ENCODE measurements around the gene MS4A6A.
"Not testable (repeated sequence)": the region's sequence is repeated elsewhere in the genome, so short reads cannot be mapped to it uniquely, and the experiment has no call there.

MS4A6A gene

GRCh38 chr11:60182541-60183330 lies at the start of gene MS4A6A:
Gene MS4A6A, minus strand, starts transcription at chr11:60183083. Its CDS starts 1,356 bp downstream, at chr11:60181727.
- peak within 1 kb of the TSS in 3 of 7 experiments; percentile 4 to 18 (median 13) for H3K4me3 ChIP-seq
- peak within 1 kb of the TSS in 14 of 21 experiments; percentile 3 to 79 (median 62) for H3K27ac ChIP-seq

- no peak overlapping the region for H3K4me3 ChIP-seq
- H3K27ac ChIP-seq, result no peak overlapping the region
These were observed 47.8 kb upstream of the MS4A6A start for GRCh38 chr11:60230681-60231080.

- H3K4me3 ChIP-seq, result no peak overlapping the region
- H3K27ac ChIP-seq, result no peak overlapping the region
These were observed 39.3 kb upstream of the MS4A6A start for GRCh38 chr11:60222141-60222540.

- no peak overlapping the region for H3K27ac ChIP-seq
- H3K4me3 ChIP-seq, result no peak overlapping the region
These were observed 38.8 kb upstream of the MS4A6A start for GRCh38 chr11:60221692-60222091.

- H3K27ac ChIP-seq, result no peak overlapping the region
- no peak overlapping the region for H3K4me3 ChIP-seq
These were observed 38.3 kb upstream of the MS4A6A start for GRCh38 chr11:60221181-60221580.

- Histone ChIP-seq H3K4me3 (no peak overlapping the region), H3K27ac (no peak overlapping the region)
These were observed 31.5 kb upstream of the MS4A6A start for GRCh38 chr11:60214386-60214785.

- H3K4me3 ChIP-seq, result no peak overlapping the region
These were observed 28.3 kb upstream of the MS4A6A start for GRCh38 chr11:60211206-60211605.

GRCh38 chr11:60209977-60210376 lies 27.1 kb upstream of the MS4A6A start:
- Histone ChIP-seq H3K4me3 (no peak overlapping the region), H3K27ac (no peak overlapping the region)

More at GRCh38 chr11:60211206-60211605, 28.3 kb upstream of the MS4A6A start:
- no peak overlapping the region for H3K27ac ChIP-seq

- H3K4me3 ChIP-seq, result no peak overlapping the region
- no peak overlapping the region for H3K27ac ChIP-seq
These were observed 26.1 kb upstream of the MS4A6A start for GRCh38 chr11:60208951-60209350.

- H3K4me3 ChIP-seq, result no peak overlapping the region
- H3K27ac ChIP-seq, result no peak overlapping the region
These were observed 25.4 kb upstream of the MS4A6A start for GRCh38 chr11:60208146-60208895.

GRCh38 chr11:60206616-60207015 lies 23.7 kb upstream of the MS4A6A start:
- no peak overlapping the region for H3K27ac ChIP-seq
- H3K4me3 ChIP-seq, result no peak overlapping the region

GRCh38 chr11:60204922-60205321 lies 22.0 kb upstream of the MS4A6A start:
- Histone ChIP-seq H3K4me3 (no peak overlapping the region), H3K27ac (no peak overlapping the region)

- not testable (repeated sequence) for H3K4me3 ChIP-seq, H3K27ac ChIP-seq
These were observed 18.5 kb upstream of the MS4A6A start for GRCh38 chr11:60201334-60201733.

GRCh38 chr11:60197442-60197841 lies 14.6 kb upstream of the MS4A6A start:
- Histone ChIP-seq H3K27ac (no peak overlapping the region), H3K4me3 (no peak overlapping the region)

GRCh38 chr11:60195923-60196368 lies 13.1 kb upstream of the MS4A6A start:
- Histone ChIP-seq H3K27ac (peak overlapping the region in 7 of 21 experiments; percentile 30 to 71 (median 52)), H3K4me3 (no peak overlapping the region)

GRCh38 chr11:60194511-60194910 lies 11.6 kb upstream of the MS4A6A start:
- peak overlapping the region in 8 of 21 experiments; percentile 6 to 67 (median 38) for H3K27ac ChIP-seq
- H3K4me3 ChIP-seq, result no peak overlapping the region

- Histone ChIP-seq H3K4me3 (no peak overlapping the region), H3K27ac (peak overlapping the region in 4 of 21 experiments; percentile 25 to 67 (median 35))
These were observed 11.0 kb upstream of the MS4A6A start for GRCh38 chr11:60193687-60194433.

GRCh38 chr11:60192564-60192963 lies 9.7 kb upstream of the MS4A6A start:
- H3K27ac ChIP-seq, H3K4me3 ChIP-seq: not testable (repeated sequence)

GRCh38 chr11:60188481-60188880 lies 5.6 kb upstream of the MS4A6A start:
- peak overlapping the region in 3 of 21 experiments; percentile 30 to 59 (median 36) for H3K27ac ChIP-seq
- not testable (repeated sequence) for H3K4me3 ChIP-seq

GRCh38 chr11:60186128-60186527 lies 3.2 kb upstream of the MS4A6A start:
- H3K27ac ChIP-seq, result peak overlapping the region in 10 of 21 experiments; percentile 8 to 75 (median 40)
- H3K4me3 ChIP-seq, result not testable (repeated sequence)
